DOHH2 (cell line): ENCODE results near the gene NME7.

Experiments used
- EZH2phosphoT487 ChIP-seq: fragments of 200-600 bp; sonication (generic); IDR thresholded peaks from 2 replicates; pipeline ENCODE4 v1.6.1; 2017; ENCODE audit warnings: borderline replicate concordance, mild to moderate bottlenecking, antibody characterized with exemption, low read length, moderate library complexity, mixed read lengths
- TF ChIP-seq, protein P1 (sequence below): fragments of 200-600 bp; sonication (generic); IDR thresholded peaks from one replicate; pipeline ENCODE4 v1.5.1; 2014; ENCODE audit warnings: antibody characterized with exemption, mild to moderate bottlenecking, low read depth, low read length; ENCODE audit not compliant: poor library complexity, severe bottlenecking

DNA sequence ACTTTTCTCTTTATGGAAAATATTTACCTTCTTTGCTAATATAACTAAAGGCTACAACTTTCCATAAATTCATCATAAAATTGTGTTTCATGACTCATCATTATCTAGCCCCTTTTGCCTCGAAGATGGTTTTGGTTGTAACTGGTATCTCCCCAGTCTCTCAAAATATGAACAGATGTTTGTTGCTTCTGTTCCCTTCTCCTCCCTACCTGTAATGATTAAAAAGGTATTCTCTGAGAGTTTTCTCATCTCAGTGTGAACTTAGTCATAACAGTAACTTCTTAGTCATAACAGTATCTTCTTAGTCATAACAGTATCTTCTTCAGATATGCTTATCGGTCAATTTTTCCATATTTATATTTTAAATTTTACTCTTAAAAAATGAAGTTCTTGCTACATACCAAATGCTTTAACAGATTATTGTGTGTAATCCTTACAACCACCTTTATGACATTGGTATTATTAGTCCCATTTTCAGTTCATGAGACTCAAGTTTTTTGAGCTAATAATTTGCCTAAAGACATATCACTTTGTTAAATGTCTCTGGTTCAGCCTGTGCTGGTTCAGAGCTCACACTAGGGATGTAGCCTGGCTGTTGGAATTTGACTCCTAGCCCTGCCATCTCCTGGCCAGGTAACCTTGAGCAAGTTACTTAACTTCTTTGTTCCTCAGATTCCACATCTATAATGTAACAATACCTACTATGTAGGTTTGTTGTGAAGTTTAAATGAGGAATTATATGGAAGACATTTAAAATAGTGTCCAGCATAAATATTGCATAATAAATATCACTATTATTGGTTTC, 228.5 kb downstream of the NME7 start:
- TF ChIP-seq, protein P1, sequence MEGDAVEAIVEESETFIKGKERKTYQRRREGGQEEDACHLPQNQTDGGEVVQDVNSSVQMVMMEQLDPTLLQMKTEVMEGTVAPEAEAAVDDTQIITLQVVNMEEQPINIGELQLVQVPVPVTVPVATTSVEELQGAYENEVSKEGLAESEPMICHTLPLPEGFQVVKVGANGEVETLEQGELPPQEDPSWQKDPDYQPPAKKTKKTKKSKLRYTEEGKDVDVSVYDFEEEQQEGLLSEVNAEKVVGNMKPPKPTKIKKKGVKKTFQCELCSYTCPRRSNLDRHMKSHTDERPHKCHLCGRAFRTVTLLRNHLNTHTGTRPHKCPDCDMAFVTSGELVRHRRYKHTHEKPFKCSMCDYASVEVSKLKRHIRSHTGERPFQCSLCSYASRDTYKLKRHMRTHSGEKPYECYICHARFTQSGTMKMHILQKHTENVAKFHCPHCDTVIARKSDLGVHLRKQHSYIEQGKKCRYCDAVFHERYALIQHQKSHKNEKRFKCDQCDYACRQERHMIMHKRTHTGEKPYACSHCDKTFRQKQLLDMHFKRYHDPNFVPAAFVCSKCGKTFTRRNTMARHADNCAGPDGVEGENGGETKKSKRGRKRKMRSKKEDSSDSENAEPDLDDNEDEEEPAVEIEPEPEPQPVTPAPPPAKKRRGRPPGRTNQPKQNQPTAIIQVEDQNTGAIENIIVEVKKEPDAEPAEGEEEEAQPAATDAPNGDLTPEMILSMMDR = no peak
- no peak for TF ChIP-seq EZH2phosphoT487
